ENCODE measurements around the gene TRPM1. TPM values are rescaled to one million over a fixed set of nuclear protein-coding genes. Genes with fewer than 3 reads are reported as not detected.

The TRPM1 gene
- total RNA-seq, 1 donor from 2014 or later = not detected

- peaks cover 4% of the 10 kb centered on the region for H3K9me3 Mint-ChIP-seq (ENCODE audit: low read depth)
- no peak overlapping the region for H3K27ac Mint-ChIP-seq (ENCODE audit: unreplicated experiment)
- peaks cover 11% of the 10 kb centered on the region for H3K4me1 Mint-ChIP-seq (ENCODE audit: low read depth)
- H3K36me3 Mint-ChIP-seq (ENCODE audit: low read depth) = no peaks in the 10 kb centered on the region
- no peak overlapping the region for H3K4me3 Mint-ChIP-seq (ENCODE audit: unreplicated experiment)
- no peak for DNase-seq (ENCODE audit: low spot score)
- no peak for TF ChIP-seq CTCF (IDR thresholded peaks at IDR 0.05)
- H3K27me3 Mint-ChIP-seq (ENCODE audit: low read depth) = no peaks in the 10 kb centered on the region
Measured at GRCh38 chr15:31083370-31083780, 18.1 kb downstream of the TRPM1 start.

- Mint-ChIP-seq H3K4me3 (ENCODE audit: unreplicated experiment) (no peak overlapping the region), H3K27ac (ENCODE audit: unreplicated experiment) (no peak overlapping the region), H3K27me3 (ENCODE audit: low read depth) (no peaks in the 10 kb centered on the region), H3K4me1 (ENCODE audit: low read depth) (peaks cover 11% of the 10 kb centered on the region), H3K9me3 (ENCODE audit: low read depth) (peaks cover 4% of the 10 kb centered on the region), H3K36me3 (ENCODE audit: low read depth) (no peaks in the 10 kb centered on the region)
- no peak for TF ChIP-seq CTCF (IDR thresholded peaks at IDR 0.05)
- DNase-seq (ENCODE audit: low spot score) = no peak
Measured at GRCh38 chr15:31082771-31083369, 18.7 kb downstream of the TRPM1 start.

GRCh38 chr15:31081588-31082250, 19.8 kb downstream of the TRPM1 start:
- Mint-ChIP-seq H3K4me1 (ENCODE audit: low read depth) (peaks cover 11% of the 10 kb centered on the region), H3K4me3 (ENCODE audit: unreplicated experiment) (no peak overlapping the region), H3K9me3 (ENCODE audit: low read depth) (no peaks in the 10 kb centered on the region), H3K27ac (ENCODE audit: unreplicated experiment) (no peak overlapping the region), H3K36me3 (ENCODE audit: low read depth) (no peaks in the 10 kb centered on the region), H3K27me3 (ENCODE audit: low read depth) (no peaks in the 10 kb centered on the region)
- no peak for TF ChIP-seq CTCF (IDR thresholded peaks at IDR 0.05)
- no peak for DNase-seq (ENCODE audit: low spot score)

- H3K4me3 Mint-ChIP-seq (ENCODE audit: unreplicated experiment) = no peak overlapping the region
- peaks cover under 1% of the 10 kb centered on the region for H3K27me3 Mint-ChIP-seq (ENCODE audit: low read depth)
- TF ChIP-seq CTCF (IDR thresholded peaks at IDR 0.05) = no peak
- H3K9me3 Mint-ChIP-seq (ENCODE audit: low read depth) = no peaks in the 10 kb centered on the region
- no peak for DNase-seq (ENCODE audit: low spot score)
- no peak overlapping the region for H3K27ac Mint-ChIP-seq (ENCODE audit: unreplicated experiment)
- H3K36me3 Mint-ChIP-seq (ENCODE audit: low read depth) = no peaks in the 10 kb centered on the region
- peaks cover 11% of the 10 kb centered on the region for H3K4me1 Mint-ChIP-seq (ENCODE audit: low read depth)
Measured at GRCh38 chr15:31081056-31081455, 20.5 kb downstream of the TRPM1 start.

GRCh38 chr15:31080591-31081014, 20.9 kb downstream of the TRPM1 start:
- Mint-ChIP-seq H3K4me1 (ENCODE audit: low read depth) (peaks cover 11% of the 10 kb centered on the region), H3K4me3 (ENCODE audit: unreplicated experiment) (no peak overlapping the region), H3K36me3 (ENCODE audit: low read depth) (no peaks in the 10 kb centered on the region), H3K9me3 (ENCODE audit: low read depth) (no peaks in the 10 kb centered on the region), H3K27ac (ENCODE audit: unreplicated experiment) (no peak overlapping the region), H3K27me3 (ENCODE audit: low read depth) (peaks cover 3% of the 10 kb centered on the region)
- TF ChIP-seq CTCF (IDR thresholded peaks at IDR 0.05) = no peak
- no peak for DNase-seq (ENCODE audit: low spot score)
